ENCODE data around the gene SPRTN.

- TF ChIP-seq CTCF (IDR thresholded peaks at IDR 0.05 in 8 of 11, conservative IDR thresholded peaks at IDR 0.05 in 3 of 11): no peak
- TF ChIP-seq POLR2AphosphoS5 (IDR thresholded peaks at IDR 0.05): peak in 1 of 3 donors; percentile 57
Observed at GRCh38 chr1:231359113-231359512, 21.0 kb downstream of the SPRTN start.
